ENCODE measurements around the gene EVC2.

EVC2 gene, protein sequence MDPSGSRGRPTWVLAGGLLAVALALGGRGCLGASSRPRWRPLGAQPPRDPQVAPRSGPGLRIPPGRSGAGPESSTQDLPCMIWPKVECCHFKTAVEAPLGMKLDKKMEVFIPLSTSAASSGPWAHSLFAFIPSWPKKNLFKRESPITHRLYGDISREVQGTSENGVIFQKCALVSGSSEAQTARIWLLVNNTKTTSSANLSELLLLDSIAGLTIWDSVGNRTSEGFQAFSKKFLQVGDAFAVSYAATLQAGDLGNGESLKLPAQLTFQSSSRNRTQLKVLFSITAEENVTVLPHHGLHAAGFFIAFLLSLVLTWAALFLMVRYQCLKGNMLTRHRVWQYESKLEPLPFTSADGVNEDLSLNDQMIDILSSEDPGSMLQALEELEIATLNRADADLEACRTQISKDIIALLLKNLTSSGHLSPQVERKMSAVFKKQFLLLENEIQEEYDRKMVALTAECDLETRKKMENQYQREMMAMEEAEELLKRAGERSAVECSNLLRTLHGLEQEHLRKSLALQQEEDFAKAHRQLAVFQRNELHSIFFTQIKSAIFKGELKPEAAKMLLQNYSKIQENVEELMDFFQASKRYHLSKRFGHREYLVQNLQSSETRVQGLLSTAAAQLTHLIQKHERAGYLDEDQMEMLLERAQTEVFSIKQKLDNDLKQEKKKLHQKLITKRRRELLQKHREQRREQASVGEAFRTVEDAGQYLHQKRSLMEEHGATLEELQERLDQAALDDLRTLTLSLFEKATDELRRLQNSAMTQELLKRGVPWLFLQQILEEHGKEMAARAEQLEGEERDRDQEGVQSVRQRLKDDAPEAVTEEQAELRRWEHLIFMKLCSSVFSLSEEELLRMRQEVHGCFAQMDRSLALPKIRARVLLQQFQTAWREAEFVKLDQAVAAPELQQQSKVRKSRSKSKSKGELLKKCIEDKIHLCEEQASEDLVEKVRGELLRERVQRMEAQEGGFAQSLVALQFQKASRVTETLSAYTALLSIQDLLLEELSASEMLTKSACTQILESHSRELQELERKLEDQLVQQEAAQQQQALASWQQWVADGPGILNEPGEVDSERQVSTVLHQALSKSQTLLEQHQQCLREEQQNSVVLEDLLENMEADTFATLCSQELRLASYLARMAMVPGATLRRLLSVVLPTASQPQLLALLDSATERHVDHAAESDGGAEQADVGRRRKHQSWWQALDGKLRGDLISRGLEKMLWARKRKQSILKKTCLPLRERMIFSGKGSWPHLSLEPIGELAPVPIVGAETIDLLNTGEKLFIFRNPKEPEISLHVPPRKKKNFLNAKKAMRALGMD

DNA sequence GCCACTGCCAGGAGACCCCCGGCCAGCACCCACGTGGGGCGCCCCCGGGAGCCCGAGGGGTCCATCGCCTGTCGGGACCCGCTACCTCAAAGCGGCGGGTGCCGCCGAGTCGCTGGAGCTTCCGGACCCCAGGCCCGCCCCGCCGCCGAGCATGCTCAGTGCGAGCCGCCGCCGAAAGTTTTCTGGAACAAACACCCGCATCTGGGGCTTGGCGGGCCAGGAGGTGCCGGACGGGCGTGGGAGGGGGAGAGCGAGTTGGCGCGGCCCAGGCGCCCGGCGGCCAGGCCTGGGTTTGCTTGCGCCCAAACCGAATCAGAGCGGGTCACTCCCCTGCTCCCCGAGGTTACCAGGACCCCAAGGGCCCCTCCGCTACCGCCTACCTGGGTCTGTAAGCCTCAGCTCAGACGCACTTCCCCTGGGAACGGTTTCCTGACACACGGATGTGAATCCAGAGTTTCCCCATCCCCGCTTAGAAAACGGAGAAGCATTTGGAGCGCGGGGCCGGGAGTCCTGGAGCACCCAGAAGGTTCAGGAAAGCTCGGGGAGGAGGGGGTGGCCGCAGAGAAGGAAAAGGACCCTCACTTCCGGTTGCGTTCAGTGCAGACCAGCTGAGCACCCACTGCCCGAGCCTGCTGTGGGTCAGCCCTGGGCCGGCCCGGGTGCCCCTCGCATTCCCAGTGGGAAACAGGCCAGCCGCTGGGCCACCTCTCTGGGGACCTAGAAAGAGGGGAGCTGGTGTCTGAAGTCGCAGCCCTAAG lies at the start of gene EVC2:
Gene EVC2 (minus strand): TSS at position 111 of the 758 bp plus-strand sequence. CDS start 46 bp downstream, at position 65.
- no peak for DNase-seq

- no peak for DNase-seq
These were observed 49.6 kb upstream of the EVC2 start for GRCh38 chr4:5757954-5758353.

GRCh38 chr4:5757536-5757935 lies 49.2 kb upstream of the EVC2 start:
- no peak for DNase-seq

DNA sequence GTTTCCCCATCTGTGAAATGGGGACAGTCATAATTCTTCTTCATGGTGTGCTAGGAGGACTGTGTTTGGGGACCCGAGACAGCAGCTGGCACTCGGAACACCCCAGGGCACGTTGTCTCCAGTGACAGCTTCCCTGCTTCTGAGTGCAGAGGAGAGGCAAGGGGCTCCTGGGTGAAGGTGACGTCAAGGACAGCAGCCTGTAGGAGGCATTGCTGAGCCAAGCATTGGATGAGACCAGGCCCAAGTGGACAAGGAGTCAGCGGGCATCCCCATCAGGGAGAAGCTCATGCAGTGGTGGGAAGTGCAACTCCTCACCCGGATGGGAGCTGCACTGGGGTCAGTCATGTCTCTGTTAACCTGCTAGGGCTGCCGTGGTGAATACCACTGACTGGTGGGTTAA lies 48.7 kb upstream of the EVC2 start:
- DNase-seq: no peak

DNA sequence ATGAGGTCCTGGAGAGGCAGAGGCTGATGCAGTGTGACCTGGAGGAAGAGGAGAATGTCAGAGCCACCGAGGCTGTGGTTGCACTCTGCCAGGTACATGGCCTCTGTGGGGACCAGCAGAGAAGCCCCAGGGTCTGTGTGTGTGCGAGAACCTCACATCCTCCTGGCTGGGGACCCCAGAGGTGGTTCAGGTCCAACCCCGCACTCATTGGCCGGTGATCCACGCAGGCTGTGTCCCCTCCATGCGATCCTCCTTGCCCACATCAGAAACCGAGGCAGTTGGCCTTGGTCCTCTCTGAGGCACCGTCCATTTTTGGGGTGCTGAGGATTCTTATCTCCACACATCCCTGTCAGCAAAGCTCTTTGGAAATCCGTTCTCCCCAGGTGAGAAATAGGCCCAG lies 47.9 kb upstream of the EVC2 start:
- no peak for DNase-seq

GRCh38 chr4:5755679-5756078 lies 47.3 kb upstream of the EVC2 start:
- no peak for DNase-seq

DNA sequence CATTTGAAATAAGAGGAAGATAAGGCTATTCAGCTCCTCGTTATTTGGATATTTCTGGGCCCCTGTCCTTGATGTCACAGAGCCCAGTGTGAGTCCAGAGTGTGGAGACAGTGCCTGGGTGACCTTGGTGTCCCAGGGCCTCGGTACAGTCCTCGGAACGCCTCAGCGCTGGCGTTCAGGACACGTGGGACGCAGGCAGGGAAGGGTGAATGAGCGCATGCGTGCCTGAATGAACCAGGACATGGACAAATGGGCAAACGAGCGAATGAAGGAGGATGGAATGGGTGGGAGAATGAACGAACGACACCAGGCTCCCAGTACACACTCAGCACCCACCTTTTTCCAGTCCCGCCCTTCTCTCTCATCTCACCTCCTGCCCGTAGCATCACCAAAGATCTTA lies 46.8 kb upstream of the EVC2 start:
- no peak for DNase-seq

DNA sequence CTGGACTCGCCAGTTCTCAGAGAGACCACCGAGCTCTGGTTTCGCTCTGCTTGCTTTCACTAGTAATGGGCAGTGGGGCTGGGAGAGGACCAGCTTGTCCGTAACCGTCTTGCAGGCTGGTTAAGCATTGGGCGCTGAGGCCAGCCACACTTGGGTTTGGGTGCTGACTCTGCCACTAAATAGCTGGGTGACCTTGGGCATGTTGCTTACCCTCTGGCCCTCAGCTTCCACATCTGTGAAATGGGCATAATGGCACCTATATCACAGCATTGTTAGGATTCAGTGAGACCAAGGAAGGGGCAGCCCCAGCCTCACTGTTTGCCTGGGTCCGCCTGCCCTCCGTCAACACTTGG lies 46.1 kb upstream of the EVC2 start:
- no peak for DNase-seq

GRCh38 chr4:5753766-5754528 lies 45.6 kb upstream of the EVC2 start:
- DNase-seq: no peak

GRCh38 chr4:5753366-5753765 lies 45.0 kb upstream of the EVC2 start:
- DNase-seq: no peak

GRCh38 chr4:5752376-5753184 lies 44.2 kb upstream of the EVC2 start:
- no peak for DNase-seq

GRCh38 chr4:5751666-5752375 lies 43.5 kb upstream of the EVC2 start:
- DNase-seq: no peak

DNA sequence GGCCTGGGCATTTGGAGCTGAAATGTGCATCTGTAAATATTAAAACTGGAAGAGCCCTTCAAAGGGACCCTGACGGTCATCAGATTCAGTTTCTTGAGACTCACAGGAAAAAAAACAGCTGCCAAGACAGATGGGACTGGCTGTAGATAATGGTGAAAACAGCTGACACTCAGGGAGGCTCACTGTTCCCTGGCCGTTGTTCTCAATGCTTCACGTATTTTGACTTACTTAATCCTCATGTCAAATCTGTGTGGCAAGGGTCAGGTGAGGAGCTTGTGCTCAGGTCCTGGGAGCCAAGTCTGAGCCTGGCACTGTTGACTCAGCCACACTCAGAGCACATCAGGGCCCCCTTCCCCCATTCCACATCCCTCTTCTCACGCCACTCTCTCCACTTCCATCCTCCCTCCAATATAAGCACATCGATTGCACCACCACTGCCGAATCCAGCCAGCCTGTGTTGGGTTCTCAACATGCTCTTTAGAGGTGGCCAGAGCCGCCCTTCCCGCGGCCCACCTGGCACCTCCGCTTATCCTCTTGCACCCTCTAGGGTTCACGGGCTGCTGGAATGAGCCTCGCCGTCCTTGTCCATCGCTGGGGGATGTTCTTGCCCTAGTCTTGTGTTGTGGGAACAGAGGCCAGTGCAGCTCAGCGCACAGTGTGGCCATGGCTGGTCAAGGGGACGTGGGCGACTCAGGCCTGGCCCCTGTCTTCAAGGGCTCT lies 42.7 kb upstream of the EVC2 start:
- DNase-seq: no peak

DNA sequence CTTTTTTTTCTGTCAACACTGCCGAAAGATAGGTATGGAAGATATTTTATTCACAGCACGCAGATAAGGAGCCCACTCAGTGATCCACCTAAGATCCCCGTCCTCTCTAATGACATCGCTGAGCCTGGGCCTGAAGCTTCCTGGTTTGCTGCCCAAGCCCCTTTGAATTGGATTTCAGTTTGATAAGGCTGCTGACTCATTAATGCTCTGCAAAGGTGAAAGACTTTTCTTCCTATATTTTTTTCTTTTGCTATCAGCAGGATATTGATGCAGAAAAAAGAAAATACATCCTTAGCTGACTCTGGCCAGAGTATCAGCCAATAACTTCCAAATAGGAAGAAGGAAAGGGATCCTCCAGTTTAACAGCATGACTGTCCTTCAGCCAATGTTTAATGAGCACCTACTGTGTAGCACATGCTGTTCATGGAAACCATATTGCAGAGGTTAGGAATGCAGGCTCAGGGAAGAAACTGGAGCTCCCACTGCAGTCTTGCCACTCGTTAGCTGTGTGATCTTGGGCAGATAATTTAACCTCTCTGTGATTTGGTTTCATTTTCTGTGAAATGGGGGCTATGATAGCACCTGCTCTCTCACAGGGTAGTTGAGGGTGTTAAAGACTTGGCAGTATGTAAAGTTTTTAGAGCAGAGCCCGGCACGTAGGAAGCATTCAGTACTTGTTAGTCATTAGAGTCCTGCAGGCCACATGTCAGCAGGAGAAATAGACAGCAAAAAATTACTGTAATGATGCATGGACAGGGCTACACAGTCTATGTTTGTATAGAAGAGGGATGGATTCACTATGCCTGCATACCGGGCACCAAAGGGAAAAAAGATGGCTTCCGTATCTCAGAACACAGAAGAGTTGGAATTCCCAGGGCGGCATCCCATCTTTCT lies 41.9 kb upstream of the EVC2 start:
- no peak for DNase-seq

GRCh38 chr4:5749568-5749967 lies 41.2 kb upstream of the EVC2 start:
- DNase-seq: no peak

- DNase-seq: no peak
These were observed 39.5 kb upstream of the EVC2 start for GRCh38 chr4:5747738-5748375.

DNA sequence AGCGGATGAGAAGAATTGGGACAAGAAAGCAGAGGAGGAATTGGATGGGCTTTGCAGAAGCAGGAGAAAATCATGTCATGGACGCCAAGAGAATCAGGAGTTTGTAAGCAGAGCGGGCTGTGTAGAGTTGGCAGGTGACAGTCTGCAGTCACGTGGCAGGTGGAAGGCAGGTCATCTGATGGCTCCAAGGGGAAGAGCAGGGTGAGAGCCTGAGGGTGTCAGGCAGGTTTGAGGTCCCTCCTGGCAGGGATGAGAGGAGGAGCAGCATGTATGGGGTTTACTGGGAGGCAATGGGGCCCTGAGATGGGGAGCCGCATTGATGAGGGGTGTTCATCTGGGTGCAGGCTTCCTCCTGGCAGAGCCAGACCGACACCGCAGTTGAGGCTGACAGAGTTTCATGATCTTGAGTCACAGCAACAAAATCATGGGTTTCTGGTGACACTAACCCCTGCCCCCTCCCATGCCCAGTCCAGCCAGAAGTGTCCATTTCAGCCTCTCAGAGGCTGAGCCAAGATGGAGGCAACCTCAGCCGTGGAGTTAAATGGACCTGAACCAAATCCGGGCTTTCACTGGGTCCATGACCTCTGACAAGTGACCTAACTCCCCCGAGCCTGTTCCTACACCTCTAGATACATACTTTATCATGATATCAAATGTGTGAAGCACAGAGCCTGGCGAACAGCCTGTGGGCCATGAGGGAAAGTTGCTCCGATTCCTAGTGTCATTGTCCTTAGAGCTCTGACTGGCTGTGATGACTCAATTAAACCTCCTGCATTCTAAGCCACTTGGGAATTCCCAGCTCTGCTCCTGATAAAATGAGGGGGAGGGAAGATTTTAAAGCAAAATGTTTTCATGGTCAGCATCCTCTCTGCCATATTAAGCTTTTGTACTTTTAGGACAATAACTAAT lies 38.7 kb upstream of the EVC2 start:
- DNase-seq: no peak
